Astrocyte of the hippocampus (primary cell): ENCODE data around the gene CREBZF.

Experiments
- DNase-seq: peaks from one replicate; pipeline ENCODE4 v3.0.0; 2011; ENCODE audit warnings: low read depth, low spot score

The CREBZF gene, protein sequence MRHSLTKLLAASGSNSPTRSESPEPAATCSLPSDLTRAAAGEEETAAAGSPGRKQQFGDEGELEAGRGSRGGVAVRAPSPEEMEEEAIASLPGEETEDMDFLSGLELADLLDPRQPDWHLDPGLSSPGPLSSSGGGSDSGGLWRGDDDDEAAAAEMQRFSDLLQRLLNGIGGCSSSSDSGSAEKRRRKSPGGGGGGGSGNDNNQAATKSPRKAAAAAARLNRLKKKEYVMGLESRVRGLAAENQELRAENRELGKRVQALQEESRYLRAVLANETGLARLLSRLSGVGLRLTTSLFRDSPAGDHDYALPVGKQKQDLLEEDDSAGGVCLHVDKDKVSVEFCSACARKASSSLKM

DNA sequence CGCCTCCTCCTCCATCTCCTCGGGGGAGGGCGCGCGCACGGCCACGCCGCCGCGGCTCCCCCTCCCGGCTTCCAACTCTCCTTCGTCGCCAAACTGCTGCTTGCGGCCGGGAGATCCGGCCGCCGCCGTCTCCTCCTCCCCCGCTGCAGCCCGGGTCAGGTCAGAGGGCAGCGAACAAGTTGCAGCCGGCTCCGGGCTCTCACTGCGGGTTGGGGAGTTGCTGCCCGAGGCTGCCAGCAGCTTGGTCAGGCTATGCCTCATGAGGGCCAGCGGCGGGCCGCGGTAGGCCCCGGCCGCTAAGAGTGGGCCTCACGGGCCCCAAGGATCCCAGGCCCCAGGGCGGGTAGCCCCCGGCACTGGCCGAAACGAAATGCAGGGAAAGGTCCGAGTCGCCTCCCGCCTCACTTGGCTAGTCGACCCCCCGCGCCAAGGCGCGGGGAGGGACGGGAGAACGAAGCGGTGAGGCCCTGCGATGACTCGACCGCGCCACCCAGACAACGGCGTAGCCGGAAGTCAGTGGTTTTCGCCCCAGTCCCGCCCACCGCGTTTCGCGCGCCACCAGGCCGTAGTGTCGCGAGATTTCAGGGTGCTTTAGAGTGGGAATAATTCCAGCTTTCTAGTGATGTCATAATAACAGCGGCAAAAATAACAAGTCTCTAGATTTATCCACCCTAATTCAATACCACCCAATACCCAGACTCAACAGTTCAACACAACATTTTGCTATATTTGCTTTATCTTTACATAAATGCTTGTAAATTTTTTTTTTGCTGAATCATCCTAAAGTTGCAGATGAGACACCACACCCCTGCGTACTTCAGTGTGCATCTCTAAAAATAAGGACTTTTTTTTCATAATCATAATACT is at the start of gene CREBZF:
CREBZF (minus strand) TSS at position 515 of the 867 bp plus-strand sequence; CDS start at position 261, 254 bp downstream.
- peak; percentile 98 for DNase-seq

DNA sequence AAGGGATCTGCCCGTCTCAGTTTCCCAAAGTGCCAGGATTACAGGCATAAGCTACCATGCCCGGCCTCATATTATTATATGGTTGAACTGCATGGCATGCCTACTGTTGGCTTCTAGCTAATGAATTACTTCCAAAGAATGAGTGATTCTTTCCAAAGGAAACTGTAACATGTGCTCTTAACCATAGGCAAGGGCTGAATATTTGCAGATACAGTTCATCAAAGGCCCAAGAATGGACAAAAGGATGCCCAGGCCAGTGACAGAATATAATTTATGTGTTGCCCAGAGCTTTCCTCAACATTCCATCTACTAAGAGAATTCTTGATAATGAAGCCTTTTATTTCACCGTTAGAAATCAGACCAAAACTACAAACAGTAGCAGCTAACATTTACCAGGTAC is 48.0 kb upstream of the CREBZF start:
- peak; percentile 26 for DNase-seq

DNA sequence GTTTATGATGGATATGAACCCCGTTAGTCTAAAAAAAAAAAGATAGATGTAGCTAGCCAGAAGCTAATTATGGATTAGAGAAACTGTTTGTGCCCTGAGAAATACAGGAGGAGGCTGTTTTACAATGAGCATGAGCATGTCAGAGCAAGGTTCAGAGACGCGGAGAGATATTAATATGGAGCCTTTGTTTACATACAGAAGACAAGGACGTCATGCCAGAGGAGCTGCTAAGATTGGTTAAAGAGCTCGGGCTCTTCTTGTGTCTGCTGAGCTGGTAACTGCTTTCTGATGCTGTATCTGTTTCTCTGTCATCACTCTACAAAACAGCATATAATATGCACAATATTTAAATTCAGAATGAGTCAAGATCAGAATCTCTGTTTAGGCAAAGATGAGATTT is 46.0 kb upstream of the CREBZF start:
- DNase-seq = no peak

DNA sequence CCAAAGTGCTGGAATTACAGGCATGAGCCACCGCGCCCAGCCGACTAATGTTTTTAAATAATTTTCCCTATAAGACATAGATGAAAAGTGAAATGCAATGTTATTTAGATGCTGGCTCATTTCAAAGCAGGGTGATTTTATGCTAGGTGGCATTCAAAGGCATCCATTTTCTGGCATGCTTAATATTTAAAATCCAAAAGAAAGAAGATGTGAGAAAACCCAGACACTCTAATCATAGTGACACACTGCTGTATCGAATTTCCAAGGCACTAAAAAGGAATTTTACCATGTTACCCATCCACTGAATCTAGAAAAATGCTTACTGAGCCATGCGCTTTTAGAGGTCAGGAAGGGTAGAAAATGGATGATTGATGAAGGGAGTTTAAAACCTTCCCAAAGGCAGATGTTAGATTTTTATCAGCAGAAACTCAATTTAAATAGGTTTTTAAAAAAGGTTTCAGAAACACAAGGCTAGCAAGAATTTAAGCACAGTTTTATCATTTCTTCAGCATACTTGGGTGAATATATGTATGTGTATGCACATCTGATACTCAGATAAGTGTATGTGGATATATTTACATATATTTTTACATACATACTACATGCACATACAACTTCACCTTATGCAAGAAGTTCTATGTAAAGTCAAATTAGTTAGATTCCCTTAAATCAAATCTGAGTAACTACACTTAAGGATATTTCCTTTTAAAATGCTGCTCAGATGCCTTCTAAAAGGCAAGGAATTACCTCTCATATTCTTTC is 45.2 kb upstream of the CREBZF start:
- DNase-seq = no peak

DNA sequence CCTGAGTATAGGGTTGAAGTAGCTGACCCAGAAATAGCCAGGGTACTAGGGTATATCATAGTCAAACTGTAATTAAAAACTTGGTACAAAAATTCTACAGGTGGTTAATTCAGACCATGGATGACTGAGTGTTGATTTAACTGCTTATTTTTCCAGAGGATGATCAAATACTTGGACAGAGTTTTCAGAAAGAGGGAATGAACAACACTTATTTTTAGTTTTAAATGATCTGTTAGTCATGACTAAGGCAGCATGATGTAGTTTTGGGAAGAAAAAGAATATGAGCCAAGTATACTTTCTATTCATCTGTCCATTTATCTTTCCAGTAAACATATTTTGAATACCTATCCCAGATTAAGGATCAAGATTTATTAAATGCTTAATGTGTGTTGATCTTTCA is 40.9 kb upstream of the CREBZF start:
- DNase-seq = no peak

DNA sequence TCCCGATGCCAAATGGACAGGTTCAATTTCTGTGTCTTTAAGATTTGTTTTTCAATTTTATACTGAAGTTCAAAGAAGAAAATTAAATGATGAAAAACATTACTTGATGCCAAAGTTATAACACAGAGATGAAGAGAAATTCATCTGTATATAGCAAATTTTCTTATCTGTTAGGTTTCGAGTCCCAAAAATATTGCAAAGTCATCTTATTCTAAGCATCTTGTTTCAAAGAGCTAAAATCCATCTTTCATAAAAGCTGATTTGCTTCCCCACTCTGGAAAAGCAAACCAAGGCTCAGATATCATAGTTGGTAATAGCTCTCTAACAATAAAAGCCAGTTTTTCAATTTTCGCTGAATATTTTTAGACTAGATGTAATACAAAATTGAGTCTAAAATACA is 40.0 kb upstream of the CREBZF start:
- DNase-seq = no peak

DNA sequence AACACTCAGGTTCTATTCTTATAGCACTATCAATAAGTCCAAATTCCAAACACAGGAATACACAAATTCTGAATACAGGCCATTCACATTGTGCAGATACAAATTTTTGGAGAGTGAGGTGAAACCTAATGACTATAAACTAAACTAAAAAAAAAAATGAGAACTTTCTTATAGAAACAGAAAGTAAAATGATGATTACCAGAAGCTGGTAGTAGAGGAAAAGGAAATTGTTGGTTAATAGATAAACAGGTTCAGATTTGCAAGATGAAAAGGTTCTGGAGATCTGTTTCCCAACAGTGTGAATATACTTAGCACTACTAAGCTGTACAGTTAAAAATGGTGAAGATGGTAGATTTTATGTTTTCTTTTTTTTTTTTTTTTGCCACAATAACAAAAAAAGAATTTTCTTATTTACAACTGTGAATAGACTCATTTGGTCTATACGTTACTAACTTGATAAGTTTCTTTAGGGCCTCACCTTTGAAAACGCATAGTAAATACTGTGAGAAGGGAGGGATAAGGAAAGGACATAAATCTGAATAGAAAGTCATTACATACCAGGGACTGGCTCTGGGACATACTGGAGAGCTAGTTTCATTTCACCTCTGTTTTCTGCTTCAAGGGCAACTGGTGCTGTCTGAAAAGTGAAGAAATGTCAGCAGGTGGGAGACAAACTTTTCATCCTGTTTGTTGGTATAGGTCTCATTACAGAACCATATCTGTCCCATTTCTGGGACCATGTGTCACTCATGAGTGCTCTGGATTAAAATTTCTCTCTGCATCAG is 35.2 kb upstream of the CREBZF start:
- DNase-seq = no peak

DNA sequence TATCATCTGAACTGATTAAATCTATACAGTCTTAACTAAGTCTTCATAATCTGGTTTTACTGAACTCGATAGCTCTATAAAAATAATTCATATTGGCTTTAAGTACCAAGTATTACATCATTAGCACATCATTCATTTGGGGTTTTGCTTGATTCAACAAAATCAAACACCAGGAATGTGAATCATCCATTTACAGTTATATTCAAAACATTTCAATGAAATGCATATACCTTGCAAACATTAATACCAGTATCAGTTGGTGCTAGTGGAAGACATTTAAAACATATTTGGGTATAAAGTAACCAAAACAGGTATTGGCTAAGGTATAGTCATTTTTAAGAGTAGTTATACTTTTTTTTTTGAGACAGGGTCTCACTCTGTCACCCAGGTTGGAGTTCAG is 33.3 kb upstream of the CREBZF start:
- no peak for DNase-seq

DNA sequence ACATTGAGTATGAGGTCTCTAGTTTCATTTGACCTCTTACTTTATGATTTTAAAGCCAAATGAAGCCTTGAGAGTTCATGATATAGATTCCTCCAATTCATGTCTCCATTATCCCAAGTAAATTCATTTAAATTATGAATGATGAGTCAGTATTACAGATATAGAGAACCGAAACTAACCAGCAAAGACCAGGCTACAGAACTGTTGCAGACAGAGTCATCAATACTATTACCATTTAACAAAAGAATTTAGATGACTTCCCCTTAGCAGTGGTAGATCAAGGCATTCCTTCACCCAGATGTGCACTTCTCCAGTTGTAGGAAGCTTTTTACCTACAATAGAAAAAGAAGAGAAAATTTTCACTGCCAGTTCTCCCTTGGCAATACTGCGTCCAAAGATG is 32.8 kb upstream of the CREBZF start:
- DNase-seq = no peak

DNA sequence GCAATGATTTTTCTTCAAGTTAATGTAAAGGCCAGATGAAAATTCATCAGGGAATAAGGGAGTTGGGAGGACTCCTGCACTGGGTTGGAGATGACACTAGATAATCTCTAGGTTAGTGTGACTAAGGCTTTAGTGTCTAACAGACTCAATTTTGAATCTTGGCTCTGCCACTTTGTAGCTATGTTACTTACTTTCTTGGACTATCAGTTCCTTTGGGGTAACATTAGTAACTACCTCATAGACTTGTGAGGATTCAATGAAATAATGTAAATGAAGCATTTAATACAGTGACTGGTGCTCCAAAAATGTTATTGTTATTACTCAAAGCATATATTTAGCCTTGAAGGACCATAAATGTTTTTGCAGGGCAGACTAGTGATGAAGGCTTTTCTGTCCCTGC is 30.6 kb upstream of the CREBZF start:
- DNase-seq = no peak

DNA sequence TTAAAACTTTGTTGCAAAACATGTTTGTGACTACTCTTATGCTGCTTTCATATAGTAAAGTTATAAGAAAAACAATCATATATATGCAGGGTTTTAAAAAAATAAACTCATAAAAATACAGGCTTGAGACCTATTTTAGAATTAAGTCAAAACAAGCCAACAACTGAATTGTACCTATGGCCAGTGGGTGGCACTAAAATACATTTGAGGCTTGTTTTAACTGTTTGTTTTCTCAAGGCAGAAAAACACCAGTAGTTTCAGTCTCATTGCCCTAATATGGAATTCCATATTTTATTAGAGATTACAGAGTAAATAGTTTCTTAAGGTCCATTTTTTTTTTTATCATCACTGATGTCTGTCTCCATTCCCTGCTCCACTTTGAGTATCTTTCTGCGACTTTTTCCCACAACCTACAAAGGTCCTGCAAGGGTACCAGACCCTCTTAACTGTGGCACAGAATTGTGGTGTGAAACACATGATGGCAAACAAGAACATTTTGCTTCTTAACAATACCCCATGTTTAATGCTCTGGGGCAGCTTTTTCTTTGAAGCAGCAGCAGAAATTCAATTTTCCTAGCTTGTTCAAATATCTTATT is 29.6 kb upstream of the CREBZF start:
- DNase-seq = peak; percentile 58

DNA sequence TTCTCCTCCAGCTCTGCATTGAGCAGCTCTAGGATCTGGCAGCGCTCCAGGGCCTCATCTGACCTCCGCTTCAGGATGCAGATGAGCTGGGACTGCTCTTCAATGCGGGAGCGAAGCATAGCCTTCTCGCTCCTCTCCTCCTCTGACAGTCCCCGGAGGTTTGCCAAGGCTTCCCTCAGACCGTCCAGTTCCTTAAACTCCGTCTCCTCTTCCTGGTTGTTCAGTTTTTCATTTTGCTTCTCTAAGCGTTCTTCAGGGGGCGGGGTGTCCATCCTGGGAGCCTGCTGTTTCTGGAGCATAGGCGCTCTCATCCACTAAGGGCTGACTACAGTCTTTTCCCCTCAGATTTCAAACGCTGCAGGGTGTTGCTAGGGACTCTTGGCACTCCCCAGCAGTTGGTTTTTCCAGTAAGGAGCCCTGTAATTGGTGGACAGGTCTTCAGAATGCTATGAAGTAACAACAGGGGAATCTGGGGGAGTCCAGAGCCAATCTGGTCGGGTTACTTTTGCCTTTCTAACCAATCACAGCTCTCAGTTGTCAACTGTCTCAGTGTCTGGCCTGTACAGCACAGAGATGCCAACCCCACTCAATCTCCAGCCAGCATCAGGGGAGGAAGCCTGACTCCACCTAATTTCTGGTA is 21.0 kb upstream of the CREBZF start, which contains the start of gene CCDC89:
CCDC89 (minus strand) TSS at position 376 of the 640 bp plus-strand sequence; CDS start at position 311, 65 bp downstream.
- DNase-seq = peak; percentile 75

DNA sequence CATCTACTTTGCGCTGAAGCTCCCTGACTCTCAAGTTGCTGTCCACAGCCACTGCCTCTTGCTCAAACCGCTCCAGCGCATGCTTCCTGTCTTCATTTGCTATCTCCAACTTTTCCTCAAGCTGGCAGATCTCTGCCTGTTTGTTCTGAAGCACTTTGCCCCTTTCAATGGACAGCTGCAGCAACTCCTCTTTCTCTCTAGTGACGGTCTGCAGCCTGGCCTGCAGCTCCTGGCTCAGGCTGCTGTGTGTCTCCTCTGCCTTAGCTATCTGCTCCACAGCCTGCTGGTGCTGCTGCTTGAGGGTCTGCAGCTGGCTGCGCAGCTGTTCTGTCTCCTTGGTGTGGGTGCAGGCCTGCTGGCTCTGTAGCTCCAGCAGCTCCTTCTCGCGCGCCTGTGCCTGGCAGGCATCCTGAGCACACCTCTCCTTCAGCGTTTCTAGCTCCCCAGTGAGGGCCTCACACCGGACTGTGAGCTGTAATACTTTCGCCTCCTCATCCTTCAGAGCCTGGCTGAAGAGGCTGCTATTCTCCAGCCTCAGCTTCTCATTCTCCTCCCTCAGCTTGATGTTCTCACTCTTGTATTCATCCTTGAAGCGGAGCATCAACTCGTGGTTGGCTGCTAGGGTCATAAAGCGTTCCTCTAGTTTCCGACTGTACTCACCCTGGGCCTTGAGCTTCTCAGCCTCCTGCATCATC is 20.3 kb upstream of the CREBZF start:
- no peak for DNase-seq

DNA sequence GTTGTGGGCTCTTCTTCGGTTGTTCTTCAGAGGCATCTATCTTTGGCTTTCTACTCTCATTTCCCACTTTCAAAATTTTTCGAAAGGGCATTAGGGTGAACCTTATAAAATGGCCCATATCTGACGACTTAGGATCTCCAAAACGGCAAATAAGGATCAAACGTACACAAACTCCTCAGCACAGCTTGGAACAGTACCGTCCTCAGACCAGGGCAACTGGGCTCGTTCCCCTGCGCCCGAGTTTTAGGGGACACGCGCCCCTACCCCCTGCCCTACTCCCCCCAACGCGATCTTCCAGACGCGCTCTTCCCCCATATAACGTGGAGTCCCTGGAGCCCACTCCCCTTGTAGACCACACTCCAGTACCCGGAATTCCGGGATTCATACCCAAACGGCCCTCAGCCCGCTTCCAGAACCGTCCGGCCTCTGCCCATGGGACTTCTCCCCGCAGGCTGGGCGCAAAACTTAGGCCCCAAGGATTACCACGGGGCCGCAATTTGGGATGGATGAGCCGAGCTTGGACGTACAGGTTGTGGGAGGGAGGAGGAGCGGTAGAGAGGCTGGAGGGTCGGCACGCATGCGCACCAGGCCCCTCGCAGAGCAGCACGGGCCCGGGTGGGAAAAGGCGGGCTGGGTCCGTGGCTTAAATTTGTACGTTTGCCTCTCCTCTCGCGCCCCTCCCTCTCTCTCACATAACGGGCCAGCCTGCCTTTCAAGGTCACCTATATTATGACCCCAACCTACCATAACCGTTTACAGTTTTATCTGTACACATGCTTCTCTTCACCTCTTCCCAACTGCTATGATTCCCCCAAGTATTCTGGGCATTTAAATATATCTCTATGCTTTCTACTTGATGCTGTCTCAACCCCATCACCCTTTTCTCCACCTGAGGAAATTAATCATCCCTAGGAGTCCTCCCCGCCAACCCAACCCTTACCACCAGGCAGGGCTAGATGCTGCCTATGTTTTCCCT is 17.7 kb upstream of the CREBZF start:
- peak; percentile 65 for DNase-seq

DNA sequence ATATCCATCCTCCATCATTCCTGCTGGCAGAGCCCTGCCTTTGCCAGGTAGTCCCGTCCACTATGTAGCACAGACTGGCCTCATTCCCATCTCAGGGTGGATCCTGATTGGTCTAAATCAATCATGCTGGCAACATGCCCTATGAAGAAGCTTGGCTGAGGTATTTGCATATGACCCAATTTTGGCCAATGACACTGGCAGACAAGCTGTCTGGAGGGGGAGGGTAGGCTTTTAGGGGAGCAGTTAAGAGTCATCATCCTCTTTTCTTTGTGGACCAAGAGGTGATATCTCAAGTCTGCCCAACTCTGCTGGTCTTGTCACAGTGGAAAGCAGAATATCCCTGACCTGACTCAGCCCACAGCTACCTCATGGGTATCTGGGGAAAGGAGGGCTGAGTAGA is 16.0 kb upstream of the CREBZF start:
- DNase-seq = no peak

DNA sequence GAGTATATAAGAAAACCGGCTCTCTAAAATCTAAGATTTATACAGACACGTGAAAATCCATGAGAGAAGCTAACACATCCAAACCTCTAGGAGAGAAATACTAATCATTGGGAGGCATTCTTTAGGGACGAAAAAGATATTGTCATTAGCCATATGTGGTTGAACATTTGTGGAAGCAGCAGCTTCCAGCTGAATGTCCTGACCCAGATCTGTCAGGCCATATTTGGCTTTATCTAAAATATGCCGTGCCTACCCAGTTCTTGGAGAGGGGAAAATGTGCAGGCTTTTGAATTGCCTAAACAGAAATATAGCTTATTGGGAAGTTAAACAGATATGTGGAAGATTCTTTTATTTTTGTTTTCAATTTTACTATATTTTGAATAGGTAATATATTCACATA is 14.6 kb upstream of the CREBZF start:
- DNase-seq = no peak

DNA sequence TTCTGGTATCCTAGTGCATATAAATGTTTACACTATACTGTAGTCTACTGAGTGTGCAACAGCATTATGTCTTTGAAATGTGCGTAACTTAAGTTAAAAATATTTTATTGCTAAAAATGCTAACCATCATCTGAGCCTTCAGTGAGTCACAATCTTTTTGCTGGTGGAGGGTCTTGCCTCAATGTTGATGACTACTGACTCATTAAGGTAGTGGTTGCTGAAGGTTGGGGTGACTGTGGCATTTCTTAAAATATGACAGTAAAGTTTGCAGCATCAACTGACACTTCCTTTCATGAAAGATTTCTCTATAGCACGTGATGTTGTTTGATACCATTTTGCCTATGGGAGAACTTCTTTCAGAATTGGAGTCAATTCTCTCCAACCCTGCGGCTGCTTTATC is 8.5 kb upstream of the CREBZF start:
- DNase-seq = no peak

DNA sequence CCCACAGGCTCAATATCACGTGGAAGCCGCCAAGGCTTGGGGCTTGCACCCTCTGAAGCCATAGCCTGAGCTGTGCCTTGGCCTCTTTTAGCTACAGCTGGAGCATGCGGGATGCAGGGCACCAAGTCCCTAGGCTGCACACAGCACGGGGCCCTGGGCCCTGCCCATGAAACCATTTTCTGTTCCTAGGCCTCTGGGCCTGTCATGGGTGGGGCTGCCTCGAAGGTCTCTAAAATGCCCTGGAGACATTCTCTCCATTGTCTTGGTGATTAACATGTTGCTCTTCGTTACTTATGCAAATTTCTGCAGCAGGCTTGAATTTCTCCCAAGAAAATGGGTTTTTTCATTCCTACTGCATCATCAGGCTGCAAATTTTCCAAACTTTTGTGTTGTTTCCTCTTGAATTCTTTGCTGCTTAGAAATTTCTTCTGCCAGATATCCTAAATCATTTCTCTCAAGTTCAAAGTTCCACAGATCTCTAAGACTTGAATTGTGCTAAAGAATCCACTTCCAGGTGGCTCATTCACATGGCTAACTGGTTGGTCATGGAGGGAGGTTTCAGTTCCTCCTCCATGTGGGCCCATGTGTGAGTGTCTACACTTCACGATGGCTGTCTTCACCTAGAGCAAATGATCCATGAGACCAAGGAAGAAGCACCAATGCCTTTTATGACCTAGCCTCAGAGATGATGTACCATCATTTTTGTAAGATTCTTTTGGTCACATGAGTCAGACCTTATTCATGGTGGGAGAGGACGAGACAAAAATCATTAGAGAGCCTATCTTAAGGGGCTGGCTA is 7.4 kb upstream of the CREBZF start:
- no peak for DNase-seq
